SK-N-SH treated with all-trans-retinoic acid at 6 μM for 48 hours (cell line): ENCODE results near the gene LEFTY1.
A peak's percentile ranks its signal among the peaks of the same experiment; 100 is the strongest.

Source experiments
- ATAC-seq: fragments of 200-7000 bp; cut with Tn5 transposase; 3 replicates; pipeline ENCODE4 v1.9.1; 2020; ENCODE audit warnings: mild to moderate bottlenecking, moderate library complexity
- ARNTL ChIP-seq: fragments of 450-650 bp; formaldehyde crosslinking; IDR thresholded peaks from 2 replicates; pipeline ENCODE4 v1.5.0; 2020; ENCODE audit warnings: low read depth, mild to moderate bottlenecking, moderate library complexity, borderline replicate concordance
- BACH2 ChIP-seq: fragments of 250-450 bp; sonication (Bioruptor Pico); IDR thresholded peaks from 2 replicates; pipeline ENCODE4 v1.9.0; 2021; ENCODE audit warnings: mild to moderate bottlenecking, borderline replicate concordance
- CREB5 ChIP-seq: fragments of 250-450 bp; sonication (Bioruptor Pico); IDR thresholded peaks from 2 replicates; pipeline ENCODE4 v1.5.1; 2020; ENCODE audit warnings: low read depth, mild to moderate bottlenecking, moderate library complexity
- CSDC2 ChIP-seq: fragments of 250-450 bp; sonication (Bioruptor Pico); IDR thresholded peaks from 2 replicates; pipeline ENCODE4 v1.5.0; 2020; ENCODE audit warnings: mild to moderate bottlenecking, moderate library complexity
- ESRRG ChIP-seq: fragments of 250-450 bp; sonication (Bioruptor Pico); IDR thresholded peaks from 2 replicates; pipeline ENCODE4 v1.6.1; 2021; ENCODE audit warnings: mild to moderate bottlenecking
- GLIS3 ChIP-seq: fragments of 250-450 bp; sonication (Bioruptor Pico); IDR thresholded peaks from 2 replicates; pipeline ENCODE4 v1.5.0; 2020; ENCODE audit warnings: mild to moderate bottlenecking, moderate library complexity
- ISL1 ChIP-seq: fragments of 250-450 bp; sonication (Bioruptor Pico); IDR thresholded peaks from 2 replicates; pipeline ENCODE4 v2.1.2; 2022; ENCODE audit warnings: mild to moderate bottlenecking, moderate library complexity
- OSR1 ChIP-seq: fragments of 250-450 bp; sonication (Bioruptor Pico); IDR thresholded peaks from 2 replicates; pipeline ENCODE4 v1.8.0; 2022; ENCODE audit warnings: moderate library complexity, mild to moderate bottlenecking, inconsistent platforms
- POU6F1 ChIP-seq: fragments of 250-450 bp; sonication (Bioruptor Pico); IDR thresholded peaks from 2 replicates; pipeline ENCODE4 v1.8.0; 2021; ENCODE audit warnings: low read depth, mild to moderate bottlenecking, moderate library complexity, borderline replicate concordance
- RARB ChIP-seq: fragments of 250-450 bp; sonication (Bioruptor Pico); IDR thresholded peaks from 2 replicates; pipeline ENCODE4 v1.8.0; 2021; ENCODE audit warnings: mild to moderate bottlenecking, moderate library complexity
- SNAI2 ChIP-seq: fragments of 250-450 bp; sonication (Bioruptor Pico); IDR thresholded peaks from 2 replicates; pipeline ENCODE4 v1.5.0; 2020; ENCODE audit warnings: mild to moderate bottlenecking, moderate library complexity
- TCF4 ChIP-seq: fragments of 250-450 bp; sonication (Bioruptor Pico); IDR thresholded peaks from 2 replicates; pipeline ENCODE4 v1.8.0; 2021; ENCODE audit warnings: mild to moderate bottlenecking, moderate library complexity, borderline replicate concordance
- TOX ChIP-seq: fragments of 250-450 bp; sonication (Bioruptor Pico); IDR thresholded peaks from 2 replicates; pipeline ENCODE4 v1.8.0; 2021; ENCODE audit warnings: mild to moderate bottlenecking, moderate library complexity, borderline replicate concordance
- ZC3H10 ChIP-seq: fragments of 250-450 bp; sonication (Bioruptor Pico); IDR thresholded peaks from 2 replicates; pipeline ENCODE4 v1.5.1; 2021; ENCODE audit warnings: mild to moderate bottlenecking, moderate library complexity
- ZFP3 ChIP-seq: fragments of 250-450 bp; sonication (Bioruptor Pico); IDR thresholded peaks from 2 replicates; pipeline ENCODE4 v1.5.0; 2020; ENCODE audit warnings: mild to moderate bottlenecking, moderate library complexity
- ZFP30 ChIP-seq: fragments of 450-650 bp; formaldehyde crosslinking; IDR thresholded peaks from 2 replicates; pipeline ENCODE4 v1.5.0; 2022; ENCODE audit warnings: mild to moderate bottlenecking, moderate library complexity
- ZNF565 ChIP-seq: fragments of 450-650 bp; formaldehyde crosslinking; conservative IDR thresholded peaks from 2 replicates; pipeline ENCODE4 v1.5.0; 2020; ENCODE audit warnings: low read depth, mild to moderate bottlenecking, moderate library complexity
- ZNF70 ChIP-seq: fragments of 450-650 bp; formaldehyde crosslinking; IDR thresholded peaks from 2 replicates; pipeline ENCODE4 v1.5.0; 2020; ENCODE audit warnings: mild to moderate bottlenecking, moderate library complexity
- ZNF8 ChIP-seq: fragments of 450-650 bp; formaldehyde crosslinking; IDR thresholded peaks from 2 replicates; pipeline ENCODE4 v1.5.0; 2020; ENCODE audit warnings: mild to moderate bottlenecking, moderate library complexity
- TF ChIP-seq, protein P1 (sequence below): fragments of 250-450 bp; sonication (Bioruptor Pico); IDR thresholded peaks from 2 replicates; pipeline ENCODE4 v1.8.0; 2020; ENCODE audit warnings: mild to moderate bottlenecking, moderate library complexity, borderline replicate concordance
- TF ChIP-seq, protein P2 (sequence below): fragments of 250-450 bp; sonication (Bioruptor Pico); IDR thresholded peaks from 2 replicates; pipeline ENCODE4 v1.5.1; 2021; ENCODE audit warnings: mild to moderate bottlenecking, moderate library complexity
- TF ChIP-seq, protein P3 (sequence below): fragments of 250-450 bp; sonication (Bioruptor Pico); IDR thresholded peaks from 2 replicates; pipeline ENCODE4 v1.5.0; 2020; ENCODE audit warnings: mild to moderate bottlenecking, moderate library complexity

LEFTY1 gene

DNA sequence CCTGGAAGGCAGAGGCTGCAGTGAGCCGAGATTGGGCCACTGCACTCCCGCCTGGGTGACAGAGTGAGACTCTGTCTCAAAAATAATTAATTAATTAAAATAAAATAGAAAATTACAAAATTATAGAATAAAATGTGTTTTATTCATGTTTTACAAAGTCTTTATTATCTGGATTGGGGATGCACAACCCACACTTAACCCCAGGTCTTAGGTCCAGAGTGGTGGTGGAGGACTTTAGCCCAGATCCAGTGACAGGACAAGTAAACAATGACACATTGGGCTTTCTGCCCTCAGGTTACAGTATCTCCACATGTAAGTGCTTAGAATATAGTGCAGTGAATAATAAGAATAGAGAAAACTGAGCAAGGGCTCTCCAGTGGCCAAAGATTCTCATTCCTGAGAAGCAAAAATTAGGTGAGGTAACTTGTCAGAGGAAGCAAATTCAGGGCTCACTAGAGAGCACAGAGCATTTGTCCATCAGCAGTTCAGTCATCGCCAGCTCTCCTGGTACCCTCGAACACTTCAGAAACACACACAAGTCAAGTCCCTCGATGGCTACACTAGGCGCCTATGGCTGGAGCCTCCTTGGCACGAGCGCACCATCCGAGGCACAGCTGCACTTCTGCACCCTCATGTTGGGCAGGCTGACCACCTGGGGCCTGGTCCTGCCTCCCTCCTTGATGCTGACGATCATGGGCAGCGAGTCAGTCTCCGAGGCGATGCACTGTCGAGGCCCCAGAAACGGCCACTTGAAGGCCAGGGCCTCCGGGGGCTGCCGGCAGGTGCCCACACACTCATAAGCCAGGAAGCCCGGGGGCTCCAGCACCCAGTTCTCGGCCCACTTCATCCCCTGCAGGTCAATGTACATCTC, 2.6 kb downstream of the LEFTY1 start:
- no peak for ATAC-seq
- TF ChIP-seq BACH2 (CRISPR knock-in tag) (no peak), ZFP3 (no peak), ARNTL (no peak), ISL1 (CRISPR knock-in tag) (no peak)

DNA sequence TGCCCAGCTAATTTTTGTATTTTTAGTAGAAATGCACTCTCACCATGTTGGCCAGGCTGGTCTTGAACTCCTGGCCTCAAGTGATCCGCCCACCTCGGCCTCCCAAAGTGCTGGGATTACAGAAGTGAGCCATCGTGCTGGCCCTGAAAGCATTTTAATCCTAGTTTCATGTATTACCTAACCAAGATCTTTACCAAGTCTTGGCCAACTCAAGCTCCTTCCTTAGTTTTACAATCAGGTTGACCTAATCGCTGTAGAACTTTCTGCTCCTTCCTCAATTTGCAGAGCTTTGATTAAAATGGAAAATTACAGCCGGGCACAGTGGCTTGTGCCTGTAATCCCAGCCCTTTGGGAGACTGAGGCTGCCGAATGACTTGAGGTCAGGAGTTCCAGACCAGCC, 3.6 kb downstream of the LEFTY1 start:
- TF ChIP-seq ZFP3 (no peak), BACH2 (CRISPR knock-in tag) (no peak), ESRRG (CRISPR knock-in tag) (no peak), ZC3H10 (CRISPR knock-in tag) (no peak), ZFP30 (no peak), POU6F1 (CRISPR knock-in tag) (no peak), ZNF8 (CRISPR knock-in tag) (no peak), OSR1 (CRISPR knock-in tag) (no peak), TCF4 (CRISPR knock-in tag) (no peak), ISL1 (CRISPR knock-in tag) (no peak), CSDC2 (CRISPR knock-in tag) (no peak), ZNF565 (CRISPR knock-in tag) (no peak), ARNTL (no peak), TOX (CRISPR knock-in tag) (no peak), SNAI2 (CRISPR knock-in tag) (no peak), CREB5 (no peak)
- TF ChIP-seq, protein P1, sequence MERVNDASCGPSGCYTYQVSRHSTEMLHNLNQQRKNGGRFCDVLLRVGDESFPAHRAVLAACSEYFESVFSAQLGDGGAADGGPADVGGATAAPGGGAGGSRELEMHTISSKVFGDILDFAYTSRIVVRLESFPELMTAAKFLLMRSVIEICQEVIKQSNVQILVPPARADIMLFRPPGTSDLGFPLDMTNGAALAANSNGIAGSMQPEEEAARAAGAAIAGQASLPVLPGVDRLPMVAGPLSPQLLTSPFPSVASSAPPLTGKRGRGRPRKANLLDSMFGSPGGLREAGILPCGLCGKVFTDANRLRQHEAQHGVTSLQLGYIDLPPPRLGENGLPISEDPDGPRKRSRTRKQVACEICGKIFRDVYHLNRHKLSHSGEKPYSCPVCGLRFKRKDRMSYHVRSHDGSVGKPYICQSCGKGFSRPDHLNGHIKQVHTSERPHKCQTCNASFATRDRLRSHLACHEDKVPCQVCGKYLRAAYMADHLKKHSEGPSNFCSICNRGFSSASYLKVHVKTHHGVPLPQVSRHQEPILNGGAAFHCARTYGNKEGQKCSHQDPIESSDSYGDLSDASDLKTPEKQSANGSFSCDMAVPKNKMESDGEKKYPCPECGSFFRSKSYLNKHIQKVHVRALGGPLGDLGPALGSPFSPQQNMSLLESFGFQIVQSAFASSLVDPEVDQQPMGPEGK (CRISPR knock-in tag) = no peak
- TF ChIP-seq, protein P2, sequence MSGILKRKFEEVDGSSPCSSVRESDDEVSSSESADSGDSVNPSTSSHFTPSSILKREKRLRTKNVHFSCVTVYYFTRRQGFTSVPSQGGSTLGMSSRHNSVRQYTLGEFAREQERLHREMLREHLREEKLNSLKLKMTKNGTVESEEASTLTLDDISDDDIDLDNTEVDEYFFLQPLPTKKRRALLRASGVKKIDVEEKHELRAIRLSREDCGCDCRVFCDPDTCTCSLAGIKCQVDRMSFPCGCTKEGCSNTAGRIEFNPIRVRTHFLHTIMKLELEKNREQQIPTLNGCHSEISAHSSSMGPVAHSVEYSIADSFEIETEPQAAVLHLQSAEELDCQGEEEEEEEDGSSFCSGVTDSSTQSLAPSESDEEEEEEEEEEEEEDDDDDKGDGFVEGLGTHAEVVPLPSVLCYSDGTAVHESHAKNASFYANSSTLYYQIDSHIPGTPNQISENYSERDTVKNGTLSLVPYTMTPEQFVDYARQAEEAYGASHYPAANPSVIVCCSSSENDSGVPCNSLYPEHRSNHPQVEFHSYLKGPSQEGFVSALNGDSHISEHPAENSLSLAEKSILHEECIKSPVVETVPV (CRISPR knock-in tag) = no peak
- no peak for ATAC-seq

DNA sequence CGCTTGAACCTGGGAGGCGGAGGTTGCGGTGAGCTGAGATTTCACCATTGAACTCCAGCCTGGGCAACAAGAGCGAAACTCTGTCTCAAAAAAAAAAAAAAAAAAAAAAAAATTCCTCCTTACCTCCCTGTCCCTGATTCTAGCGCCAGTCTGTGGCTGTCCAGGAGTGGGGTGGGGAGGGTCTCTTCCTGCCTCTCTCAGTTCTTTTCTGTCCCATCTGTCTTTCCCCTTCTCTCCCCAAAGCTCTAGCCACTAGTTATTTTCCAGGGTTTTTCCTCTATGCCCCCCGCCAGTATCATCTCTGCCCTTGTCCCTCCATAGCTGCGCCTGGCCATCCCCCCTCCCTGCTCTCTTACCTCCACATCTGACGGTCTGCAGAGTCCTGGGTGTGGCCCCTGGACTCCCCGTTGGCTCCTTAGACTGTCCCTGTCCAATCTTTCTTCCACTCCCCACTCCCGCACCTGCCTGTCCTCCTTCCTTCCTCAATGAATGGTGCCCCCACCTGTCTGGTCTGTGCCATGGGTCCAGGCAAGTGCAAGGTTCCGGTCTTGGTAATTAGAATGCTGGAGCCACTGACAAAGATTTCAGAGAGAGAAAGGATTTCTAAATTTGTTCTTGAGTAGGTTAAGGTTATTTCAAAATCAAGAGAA, 5.2 kb downstream of the LEFTY1 start:
- no peak for TF ChIP-seq RARB (CRISPR knock-in tag)
- TF ChIP-seq ZNF565 (CRISPR knock-in tag) = no peak
- TF ChIP-seq GLIS3 (CRISPR knock-in tag) = no peak
- no peak for TF ChIP-seq BACH2 (CRISPR knock-in tag)
- ATAC-seq = no peak

GRCh38 chr1:225882694-225883615, 6.0 kb downstream of the LEFTY1 start:
- ATAC-seq = peak; percentile 73
- TF ChIP-seq CSDC2 (CRISPR knock-in tag) (no peak), RARB (CRISPR knock-in tag) (no peak), TCF4 (CRISPR knock-in tag) (no peak), ZNF565 (CRISPR knock-in tag) (no peak), SNAI2 (CRISPR knock-in tag) (no peak), CREB5 (no peak), ARNTL (no peak), ZNF70 (CRISPR knock-in tag) (no peak), ZC3H10 (CRISPR knock-in tag) (no peak), GLIS3 (CRISPR knock-in tag) (no peak), OSR1 (CRISPR knock-in tag) (no peak), ZNF8 (CRISPR knock-in tag) (no peak)
- TF ChIP-seq, protein P3, sequence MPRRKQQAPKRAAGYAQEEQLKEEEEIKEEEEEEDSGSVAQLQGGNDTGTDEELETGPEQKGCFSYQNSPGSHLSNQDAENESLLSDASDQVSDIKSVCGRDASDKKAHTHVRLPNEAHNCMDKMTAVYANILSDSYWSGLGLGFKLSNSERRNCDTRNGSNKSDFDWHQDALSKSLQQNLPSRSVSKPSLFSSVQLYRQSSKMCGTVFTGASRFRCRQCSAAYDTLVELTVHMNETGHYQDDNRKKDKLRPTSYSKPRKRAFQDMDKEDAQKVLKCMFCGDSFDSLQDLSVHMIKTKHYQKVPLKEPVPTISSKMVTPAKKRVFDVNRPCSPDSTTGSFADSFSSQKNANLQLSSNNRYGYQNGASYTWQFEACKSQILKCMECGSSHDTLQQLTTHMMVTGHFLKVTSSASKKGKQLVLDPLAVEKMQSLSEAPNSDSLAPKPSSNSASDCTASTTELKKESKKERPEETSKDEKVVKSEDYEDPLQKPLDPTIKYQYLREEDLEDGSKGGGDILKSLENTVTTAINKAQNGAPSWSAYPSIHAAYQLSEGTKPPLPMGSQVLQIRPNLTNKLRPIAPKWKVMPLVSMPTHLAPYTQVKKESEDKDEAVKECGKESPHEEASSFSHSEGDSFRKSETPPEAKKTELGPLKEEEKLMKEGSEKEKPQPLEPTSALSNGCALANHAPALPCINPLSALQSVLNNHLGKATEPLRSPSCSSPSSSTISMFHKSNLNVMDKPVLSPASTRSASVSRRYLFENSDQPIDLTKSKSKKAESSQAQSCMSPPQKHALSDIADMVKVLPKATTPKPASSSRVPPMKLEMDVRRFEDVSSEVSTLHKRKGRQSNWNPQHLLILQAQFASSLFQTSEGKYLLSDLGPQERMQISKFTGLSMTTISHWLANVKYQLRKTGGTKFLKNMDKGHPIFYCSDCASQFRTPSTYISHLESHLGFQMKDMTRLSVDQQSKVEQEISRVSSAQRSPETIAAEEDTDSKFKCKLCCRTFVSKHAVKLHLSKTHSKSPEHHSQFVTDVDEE (CRISPR knock-in tag) = no peak
